Testis (tissue), 3 donors: ENCODE measurements around the gene LRRC31. TPM values are rescaled to one million over a fixed set of nuclear protein-coding genes. Genes with fewer than 3 reads are reported as not detected.
A peak's percentile ranks its signal among the peaks of the same experiment; 100 is the strongest.

Experiments used
- DNase-seq: peaks from one replicate; pipeline ENCODE4 v3.0.0-alpha.2; 2019
- H3K27ac ChIP-seq, 2 donors: fragments of 200-600 bp; sonication (generic); one replicate each; pipeline ENCODE4 v1.5.1; 2019
- H3K27me3 ChIP-seq: fragments of 200-600 bp; sonication (generic); one replicate; pipeline ENCODE4 v1.5.1; 2019
- H3K36me3 ChIP-seq: fragments of 200-600 bp; sonication (generic); one replicate; pipeline ENCODE4 v1.5.1; 2017; ENCODE audit warnings: low read depth; ENCODE audit errors: missing control alignments
- H3K4me1 ChIP-seq: fragments of 200-600 bp; sonication (generic); one replicate; pipeline ENCODE4 v1.5.1; 2019
- H3K4me3 ChIP-seq, 2 donors: fragments of 200-600 bp; sonication (generic); one replicate each; pipeline ENCODE4 v1.5.1; 2017 to 2019
- H3K9me3 ChIP-seq: fragments of 200-600 bp; sonication (generic); one replicate; pipeline ENCODE4 v1.5.1; 2017
- CTCF ChIP-seq, 3 experiments: fragments of 450-650 bp in 2 of 3; fragments of 200-600 bp in 1 of 3; sonication (generic) in 1 of 3; IDR thresholded peaks; one replicate each; pipeline ENCODE4 v1.5.1; 2016 to 2019; ENCODE audit warnings: antibody characterized with exemption in 3 of 3, mild to moderate bottlenecking in 2 of 3, moderate library complexity in 1 of 3
- POLR2A ChIP-seq: fragments of 450-650 bp; IDR thresholded peaks from one replicate; pipeline ENCODE4 v1.6.1; 2017; ENCODE audit warnings: antibody characterized with exemption, mild to moderate bottlenecking, moderate library complexity
- WGBS, 2 donors: methylation state at CpG; one replicate each; pipeline ENCODE4 v1.1.5; 2018; 5-methylcytosine and 5-hydroxymethylcytosine counted together
- intact Hi-C: fragments of 100-400 bp; cut with DNase I; formaldehyde crosslinking; loops from one replicate; pipeline ENCODE4 v1.15.1; 2023; ENCODE audit warnings: low total_unique reads
- polyA plus RNA-seq: library from polyadenylated mRNA; stranded (reverse); fragments of 350-450 nt; fragmentation: Illumina TruSeq; extraction: RNeasy Lipid Tissue Mini Kit (QIAGEN cat#74804); gene quantifications from one replicate; pipeline ENCODE4 v1.2.3, GENCODE V29; 2014; ENCODE audit warnings: low read depth, low replicate concordance; ENCODE audit not compliant: insufficient read depth
- total RNA-seq, 2 donors: library from RNA; depleted of rRNA; stranded (reverse); fragments of >200 nt; gene quantifications; one replicate each; pipeline ENCODE4 v1.2.3, GENCODE V29; 2016

Gene LRRC31
- total and polyA plus RNA-seq, 3 donors from 2014 or later, result 0.15 to 0.24 (median 0.19) TPM

- TF ChIP-seq CTCF (IDR thresholded peaks at IDR 0.05) (no peak), POLR2A (no peak)
- 92 to 95% methylated on average over 4 of the region's 4 CpGs for WGBS, 2 donors
These were observed 54.1 kb downstream of the LRRC31 start for GRCh38 chr3:169815590-169816150.

GRCh38 chr3:169813757-169814517, 55.8 kb downstream of the LRRC31 start:
- H3K27me3 ChIP-seq, result no peaks in the 10 kb centered on the region
- H3K4me3 ChIP-seq, result peak overlapping the region; percentile 37 to 82
- no peaks in the 10 kb centered on the region for H3K4me1 ChIP-seq
- no peak for TF ChIP-seq POLR2A
- no peak for TF ChIP-seq CTCF (IDR thresholded peaks at IDR 0.05)
- intact Hi-C loops, result no loop called here
- no peaks in the 10 kb centered on the region for H3K9me3 ChIP-seq
- H3K27ac ChIP-seq, result no peak overlapping the region
- 37 to 50% methylated on average over 27 of the region's 27 CpGs for WGBS, 2 donors
- H3K36me3 ChIP-seq, result no peaks in the 10 kb centered on the region
- no peak for DNase-seq

More at GRCh38 chr3:169815590-169816150, 54.1 kb downstream of the LRRC31 start:
- Histone ChIP-seq H3K27me3 (no peaks in the 10 kb centered on the region), H3K9me3 (no peaks in the 10 kb centered on the region), H3K4me3 (no peak overlapping the region), H3K27ac (no peak overlapping the region), H3K4me1 (no peaks in the 10 kb centered on the region), H3K36me3 (no peaks in the 10 kb centered on the region)
- no peak for DNase-seq
- intact Hi-C loops, result no loop called here

GRCh38 chr3:169813278-169813677, 56.5 kb downstream of the LRRC31 start:
- WGBS, 2 donors, result 26 to 48% methylated on average over 8 of the region's 8 CpGs
- H3K4me3 ChIP-seq, result peak overlapping the region; percentile 67 to 82
- intact Hi-C loops, result no loop called here
- TF ChIP-seq POLR2A (no peak), CTCF (IDR thresholded peaks at IDR 0.05) (no peak)
- no peak for DNase-seq
- H3K4me1 ChIP-seq, result no peaks in the 10 kb centered on the region
- H3K9me3 ChIP-seq, result no peaks in the 10 kb centered on the region
- no peak overlapping the region for H3K27ac ChIP-seq
- H3K36me3 ChIP-seq, result no peaks in the 10 kb centered on the region
- no peaks in the 10 kb centered on the region for H3K27me3 ChIP-seq

GRCh38 chr3:169812332-169813235, 57.2 kb downstream of the LRRC31 start, which contains the start of the genes LRRC34 and LRRIQ4:
Gene LRRC34 (minus strand): TSS chr3:169812904. CDS start chr3:169812548, 356 bp downstream.
Gene LRRIQ4 (plus strand): TSS chr3:169812870. CDS start chr3:169821922, 9,052 bp downstream.
- H3K27ac ChIP-seq, result peak within 1 kb of the TSS; percentile 36 to 76
- H3K36me3 ChIP-seq, result no peaks in the 10 kb centered on the region
- H3K9me3 ChIP-seq, result no peaks in the 10 kb centered on the region
- intact Hi-C loops, result no loop called here
- peak; percentile 89 for DNase-seq
- TF ChIP-seq POLR2A, result no peak
- TF ChIP-seq CTCF (IDR thresholded peaks at IDR 0.05), result no peak
- no peaks in the 10 kb centered on the region for H3K27me3 ChIP-seq
- H3K4me1 ChIP-seq, result no peaks in the 10 kb centered on the region
- 10 to 13% methylated on average over 22 to 26 of the region's 56 CpGs for WGBS, 2 donors
- H3K4me3 ChIP-seq, result peak within 1 kb of the TSS; percentile 67 to 82
